ENCODE measurements around the gene JPH2.

DNA sequence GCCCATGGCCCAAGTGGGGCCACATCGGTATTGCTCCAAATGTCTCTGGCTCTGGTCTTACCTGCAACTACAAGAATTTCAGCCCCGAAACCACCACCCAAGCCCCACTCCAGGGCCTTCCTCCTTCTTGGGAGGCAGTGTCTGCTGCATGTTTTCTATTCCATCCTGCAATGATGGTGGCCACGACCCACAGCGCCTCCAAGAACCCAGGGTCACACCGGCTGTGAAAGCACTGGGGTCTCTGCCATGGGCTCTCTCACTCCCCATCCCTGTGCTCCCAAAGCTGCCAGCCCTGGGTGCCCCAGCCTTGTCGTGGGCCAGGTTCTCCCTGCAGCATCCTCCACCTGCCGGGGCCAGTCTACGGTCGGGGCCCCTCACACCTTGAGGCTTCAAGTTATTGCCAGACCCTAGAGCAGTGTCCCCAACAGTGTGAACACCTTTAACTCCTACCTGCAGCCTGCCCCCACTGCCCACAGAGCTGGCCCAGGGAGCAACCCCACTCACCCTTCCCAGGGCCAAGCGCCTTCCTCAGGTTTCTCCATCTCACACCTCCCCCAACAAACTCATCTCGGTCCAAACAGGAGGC lies 115.4 kb downstream of the JPH2 start:
- TF ChIP-seq YY1 (IDR thresholded peaks at IDR 0.05; ENCODE audit: low read depth, low read length) (no peak), POLR2A (IDR thresholded peaks at IDR 0.05; ENCODE audit: low read depth, low read length) (no peak), CBX5 (IDR thresholded peaks at IDR 0.05; ENCODE audit: low read depth) (no peak), TAF1 (IDR thresholded peaks at IDR 0.05; ENCODE audit: borderline replicate concordance, low read depth, low read length) (no peak), EZH2 (IDR thresholded peaks at IDR 0.05; ENCODE audit: borderline replicate concordance, control insufficient read depth, low read depth, low read length) (no peak), NFXL1 (IDR thresholded peaks at IDR 0.05; ENCODE audit: borderline replicate concordance) (no peak), ZZZ3 (IDR thresholded peaks at IDR 0.05; ENCODE audit: control insufficient read depth, insufficient read length, low read depth) (no peak), SUPT20H (IDR thresholded peaks at IDR 0.05; ENCODE audit: borderline replicate concordance, control insufficient read depth, low read depth, low read length) (no peak)

Data from GM12878 (cell line).